ENCODE data around the gene ACTRT3. TPM values are rescaled to one million over a fixed set of nuclear protein-coding genes. Genes with fewer than 3 reads are reported as not detected.

The ACTRT3 gene
- total and polyA plus RNA-seq, 4 donors: 1.3 to 2.3 (median 1.5) TPM

- WGBS: 77% methylated on average over 2 of the region's 2 CpGs
- no peak for DNase-seq (ENCODE audit: low spot score)
- Histone ChIP-seq H3K27me3 (ENCODE audit: control insufficient read depth in 4 of 4, insufficient read depth in 4 of 4, low read length in 3 of 4) (peaks cover 0 to 6% (median 0%) of the 10 kb centered on the region in 4 donors), H3K4me1 (ENCODE audit: control insufficient read depth in 4 of 4, insufficient read depth in 4 of 4, low read length in 3 of 4) (no peaks in the 10 kb centered on the region), H3K9me3 (ENCODE audit: control insufficient read depth in 4 of 4, low read length in 3 of 4) (no peaks in the 10 kb centered on the region), H3K36me3 (ENCODE audit: control insufficient read depth in 4 of 4, insufficient read depth in 3 of 4, low read depth in 1 of 4, low read length in 3 of 4) (no peaks in the 10 kb centered on the region), H3K9ac (ENCODE audit: low read depth in 1 of 2, low read length in 2 of 2) (no peak overlapping the region), H3K27ac (ENCODE audit: low read depth in 1 of 2, low read length in 2 of 2) (no peak overlapping the region), H3K4me3 (ENCODE audit: low read depth in 1 of 3, low read length in 3 of 3) (no peak overlapping the region)
- TF ChIP-seq REST (IDR thresholded peaks at IDR 0.05) (no peak), ZBTB33 (IDR thresholded peaks at IDR 0.05) (no peak), TAF1 (conservative IDR thresholded peaks at IDR 0.05) (no peak), HNF4G (IDR thresholded peaks at IDR 0.05) (no peak), RAD21 (IDR thresholded peaks at IDR 0.05) (no peak), NR2F2 (IDR thresholded peaks at IDR 0.05) (no peak), ATF3 (IDR thresholded peaks at IDR 0.05) (no peak), YY1 (IDR thresholded peaks at IDR 0.05) (no peak), MAX (IDR thresholded peaks at IDR 0.05) (no peak), RXRA (IDR thresholded peaks at IDR 0.05) (no peak), HNF4A (conservative IDR thresholded peaks at IDR 0.05) (no peak), FOXA2 (IDR thresholded peaks at IDR 0.05) (no peak)
These were observed 13.9 kb downstream of the ACTRT3 start for GRCh38 chr3:169755488-169755887.

- no peaks in the 10 kb centered on the region for H3K4me1 ChIP-seq (ENCODE audit: control insufficient read depth in 4 of 4, insufficient read depth in 4 of 4, low read length in 3 of 4)
- no peak for DNase-seq (ENCODE audit: low spot score)
- peaks cover 0 to 6% (median 0%) of the 10 kb centered on the region in 4 donors for H3K27me3 ChIP-seq (ENCODE audit: control insufficient read depth in 4 of 4, insufficient read depth in 4 of 4, low read length in 3 of 4)
- no peak overlapping the region for H3K27ac ChIP-seq (ENCODE audit: low read depth in 1 of 2, low read length in 2 of 2)
- no peak for TF ChIP-seq ATF3 (IDR thresholded peaks at IDR 0.05)
- TF ChIP-seq NR2F2 (IDR thresholded peaks at IDR 0.05): no peak
- TF ChIP-seq SP1 (IDR thresholded peaks at IDR 0.05): no peak
- no peak for TF ChIP-seq CTCF (IDR thresholded peaks at IDR 0.05; ENCODE audit: low read depth, low read length, missing input control)
- TF ChIP-seq HNF4A (conservative IDR thresholded peaks at IDR 0.05): no peak
- no peak for TF ChIP-seq MAX (IDR thresholded peaks at IDR 0.05)
- TF ChIP-seq EGR1 (IDR thresholded peaks at IDR 0.05; ENCODE audit: low read depth in 2 of 2): no peak
- no peak for TF ChIP-seq ZBTB33 (IDR thresholded peaks at IDR 0.05)
- no peak for TF ChIP-seq FOXA1 (IDR thresholded peaks at IDR 0.05)
- no peak for TF ChIP-seq RAD21 (IDR thresholded peaks at IDR 0.05)
- TF ChIP-seq GABPA (IDR thresholded peaks at IDR 0.05 in 1 of 2, conservative IDR thresholded peaks at IDR 0.05 in 1 of 2): no peak
- TF ChIP-seq HNF4G (IDR thresholded peaks at IDR 0.05): no peak
- no peak for TF ChIP-seq RXRA (IDR thresholded peaks at IDR 0.05)
- no peak for TF ChIP-seq JUND (IDR thresholded peaks at IDR 0.05)
- no peak overlapping the region for H3K9ac ChIP-seq (ENCODE audit: low read depth in 1 of 2, low read length in 2 of 2)
- H3K36me3 ChIP-seq (ENCODE audit: control insufficient read depth in 4 of 4, insufficient read depth in 3 of 4, low read depth in 1 of 4, low read length in 3 of 4): no peaks in the 10 kb centered on the region
- WGBS: 88% methylated on average over 3 of the region's 3 CpGs
- no peak overlapping the region for H3K4me3 ChIP-seq (ENCODE audit: low read depth in 1 of 3, low read length in 3 of 3)
- no peaks in the 10 kb centered on the region for H3K9me3 ChIP-seq (ENCODE audit: control insufficient read depth in 4 of 4, low read length in 3 of 4)
These were observed 14.7 kb downstream of the ACTRT3 start for GRCh38 chr3:169754711-169755110.
